ENCODE measurements around the gene MAGEA3.
"Not testable (repeated sequence)": the region's sequence is repeated elsewhere in the genome, so short reads cannot be mapped to it uniquely, and the experiment has no call there.

MAGEA3 gene, protein sequence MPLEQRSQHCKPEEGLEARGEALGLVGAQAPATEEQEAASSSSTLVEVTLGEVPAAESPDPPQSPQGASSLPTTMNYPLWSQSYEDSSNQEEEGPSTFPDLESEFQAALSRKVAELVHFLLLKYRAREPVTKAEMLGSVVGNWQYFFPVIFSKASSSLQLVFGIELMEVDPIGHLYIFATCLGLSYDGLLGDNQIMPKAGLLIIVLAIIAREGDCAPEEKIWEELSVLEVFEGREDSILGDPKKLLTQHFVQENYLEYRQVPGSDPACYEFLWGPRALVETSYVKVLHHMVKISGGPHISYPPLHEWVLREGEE

DNA sequence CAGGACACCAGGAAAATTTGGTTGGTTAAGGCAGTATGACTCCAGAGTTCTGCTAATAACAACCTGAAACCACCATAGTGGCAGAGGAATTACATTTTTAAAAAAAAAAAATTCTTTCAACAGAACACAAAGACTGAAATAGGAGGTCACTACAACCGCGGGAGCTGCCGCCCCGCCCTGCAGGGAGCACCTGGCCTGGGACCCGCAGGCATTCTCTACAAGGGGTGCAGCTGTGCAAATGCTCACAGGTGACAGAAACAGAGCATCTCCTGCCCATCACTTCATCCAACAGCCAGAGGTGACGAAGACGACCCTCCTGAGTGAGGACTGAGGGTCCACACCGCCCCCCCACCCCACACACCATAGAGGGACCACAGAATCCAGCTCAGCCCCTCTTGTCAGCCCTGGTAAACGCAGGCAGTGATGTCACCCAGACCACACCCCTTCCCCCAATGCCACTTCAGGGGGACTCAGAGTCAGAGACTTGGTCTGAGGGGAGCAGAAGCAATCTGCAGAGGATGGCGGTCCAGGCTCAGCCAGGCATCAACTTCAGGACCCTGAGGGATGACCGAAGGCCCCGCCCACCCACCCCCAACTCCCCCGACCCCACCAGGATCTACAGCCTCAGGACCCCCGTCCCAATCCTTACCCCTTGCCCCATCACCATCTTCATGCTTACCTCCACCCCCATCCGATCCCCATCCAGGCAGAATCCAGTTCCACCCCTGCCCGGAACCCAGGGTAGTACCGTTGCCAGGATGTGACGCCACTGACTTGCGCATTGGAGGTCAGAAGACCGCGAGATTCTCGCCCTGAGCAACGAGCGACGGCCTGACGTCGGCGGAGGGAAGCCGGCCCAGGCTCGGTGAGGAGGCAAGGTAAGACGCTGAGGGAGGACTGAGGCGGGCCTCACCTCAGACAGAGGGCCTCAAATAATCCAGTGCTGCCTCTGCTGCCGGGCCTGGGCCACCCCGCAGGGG, at the start of gene MAGEA3:
Gene MAGEA3 (plus strand): TSS at position 843 of the 980 bp plus-strand sequence. CDS start 2,039 bp downstream, outside the sequence.
- H4K20me1 ChIP-seq (ENCODE audit: insufficient read depth, low read length); H3K4me1 ChIP-seq (ENCODE audit: low read length): not testable (repeated sequence)

DNA sequence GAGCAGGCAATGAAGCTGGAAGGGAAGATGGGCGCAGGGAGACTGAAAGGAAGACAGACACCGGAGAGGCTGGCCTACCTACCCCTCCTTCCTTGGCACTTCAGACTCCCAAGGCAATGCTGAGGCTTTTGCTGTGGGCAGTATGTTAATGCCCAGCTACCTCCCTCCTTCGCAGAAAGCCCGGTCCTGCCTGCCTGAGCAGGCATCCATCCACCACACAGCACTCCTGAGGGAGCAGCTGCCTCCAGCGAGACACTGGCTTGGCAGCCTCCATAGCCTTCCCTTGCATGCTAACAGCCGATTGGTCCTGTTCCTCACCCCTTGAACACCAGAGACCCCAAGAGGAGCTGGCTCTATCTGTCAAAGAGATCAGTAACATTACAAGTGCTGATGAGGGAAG, 46.5 kb upstream of the MAGEA3 start:
- H4K20me1 ChIP-seq (ENCODE audit: insufficient read depth, low read length), result no peaks in the 10 kb centered on the region
- no peaks in the 10 kb centered on the region for H3K9me2 ChIP-seq (replicated peaks; ENCODE audit: insufficient read depth, low read length)
- no peaks in the 10 kb centered on the region for H3K4me1 ChIP-seq (ENCODE audit: low read length)
- no peaks in the 10 kb centered on the region for H3K79me2 ChIP-seq (ENCODE audit: low read length)
- H3K4me3 ChIP-seq (ENCODE audit: low read length), result no peak overlapping the region
- no peak overlapping the region for H3K4me2 ChIP-seq (ENCODE audit: low read depth, low read length)
- H3K36me3 ChIP-seq (replicated peaks; ENCODE audit: insufficient read depth, low read length), result no peaks in the 10 kb centered on the region
- H3K27ac ChIP-seq (ENCODE audit: low read length), result no peak overlapping the region
- no peak overlapping the region for H2AFZ ChIP-seq (ENCODE audit: low read length)
- H3F3A ChIP-seq (ENCODE audit: insufficient read depth, low read length), result no peaks in the 10 kb centered on the region
- no peak overlapping the region for H3K9ac ChIP-seq (ENCODE audit: low read length)
- DNase-seq, result no peak
- no peaks in the 10 kb centered on the region for H3K27me3 ChIP-seq (replicated peaks; ENCODE audit: insufficient read depth, low read length)
- TF ChIP-seq CTCF (IDR thresholded peaks at IDR 0.05; ENCODE audit: low read length) (no peak), EZH2phosphoT487 (IDR thresholded peaks at IDR 0.05; ENCODE audit: low read length) (no peak), EZH2 (optimal IDR thresholded peaks at IDR 0.05; ENCODE audit: low read depth, low read length) (no peak)
- no peaks in the 10 kb centered on the region for H3K9me3 ChIP-seq (replicated peaks; ENCODE audit: insufficient read depth, low read length)

More for the DNA sequence above, at the start of gene MAGEA3:
- not testable (repeated sequence) for H3K9ac ChIP-seq (ENCODE audit: low read length); H3K36me3 ChIP-seq (replicated peaks; ENCODE audit: insufficient read depth, low read length); H3K27ac ChIP-seq (ENCODE audit: low read length); H3K9me2 ChIP-seq (replicated peaks; ENCODE audit: insufficient read depth, low read length); DNase-seq; H3K9me3 ChIP-seq (replicated peaks; ENCODE audit: insufficient read depth, low read length); H3K27me3 ChIP-seq (replicated peaks; ENCODE audit: insufficient read depth, low read length); H3K4me3 ChIP-seq (ENCODE audit: low read length); H3F3A ChIP-seq (ENCODE audit: insufficient read depth, low read length); H3K79me2 ChIP-seq (ENCODE audit: low read length); H2AFZ ChIP-seq (ENCODE audit: low read length); H3K4me2 ChIP-seq (ENCODE audit: low read depth, low read length)

DNA sequence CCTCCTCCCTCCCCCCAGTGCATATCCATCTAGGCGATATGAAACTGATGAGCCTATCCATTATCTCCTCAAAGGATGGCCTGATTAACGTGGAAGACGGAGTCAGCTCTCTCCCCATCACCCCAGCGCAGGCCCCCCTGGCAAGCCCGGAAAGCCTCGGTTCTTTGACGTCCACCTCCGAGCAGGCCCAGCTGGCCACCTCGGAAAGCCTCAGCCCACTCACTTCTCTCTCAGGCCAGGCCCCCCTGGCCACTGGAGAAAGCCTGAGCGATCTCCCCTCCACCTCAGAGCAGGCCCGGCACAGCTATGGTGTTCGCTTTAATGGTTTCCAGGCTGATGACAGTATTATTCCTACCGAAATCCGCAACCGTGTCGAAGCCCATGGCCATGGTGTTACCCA, 46.1 kb upstream of the MAGEA3 start:
- H3K4me3 ChIP-seq (ENCODE audit: low read length), result no peak overlapping the region
- H3K9ac ChIP-seq (ENCODE audit: low read length), result no peak overlapping the region
- no peaks in the 10 kb centered on the region for H3F3A ChIP-seq (ENCODE audit: insufficient read depth, low read length)
- H3K79me2 ChIP-seq (ENCODE audit: low read length), result no peaks in the 10 kb centered on the region
- no peaks in the 10 kb centered on the region for H3K9me2 ChIP-seq (replicated peaks; ENCODE audit: insufficient read depth, low read length)
- no peak for TF ChIP-seq EZH2phosphoT487 (IDR thresholded peaks at IDR 0.05; ENCODE audit: low read length)
- TF ChIP-seq CTCF (IDR thresholded peaks at IDR 0.05; ENCODE audit: low read length), result no peak
- no peak for TF ChIP-seq EZH2 (optimal IDR thresholded peaks at IDR 0.05; ENCODE audit: low read depth, low read length)
- no peaks in the 10 kb centered on the region for H4K20me1 ChIP-seq (ENCODE audit: insufficient read depth, low read length)
- H2AFZ ChIP-seq (ENCODE audit: low read length), result no peak overlapping the region
- no peak overlapping the region for H3K4me2 ChIP-seq (ENCODE audit: low read depth, low read length)
- DNase-seq, result no peak
- H3K36me3 ChIP-seq (replicated peaks; ENCODE audit: insufficient read depth, low read length), result no peaks in the 10 kb centered on the region
- H3K27ac ChIP-seq (ENCODE audit: low read length), result no peak overlapping the region
- H3K4me1 ChIP-seq (ENCODE audit: low read length), result no peaks in the 10 kb centered on the region
- no peaks in the 10 kb centered on the region for H3K9me3 ChIP-seq (replicated peaks; ENCODE audit: insufficient read depth, low read length)
- H3K27me3 ChIP-seq (replicated peaks; ENCODE audit: insufficient read depth, low read length), result no peaks in the 10 kb centered on the region
